GM18526 (cell line): ENCODE measurements around the gene UBE2Q2.

Source experiments
- POLR2A ChIP-seq: IDR thresholded peaks from 3 replicates; pipeline ENCODE4 v1.6.1; 2011; ENCODE audit not compliant: insufficient read length; ENCODE audit errors: extremely low read depth

The UBE2Q2 gene

GRCh38 chr15:75930866-75931265 is 87.6 kb downstream of the UBE2Q2 start:
- TF ChIP-seq POLR2A = no peak

- no peak for TF ChIP-seq POLR2A
Measured at GRCh38 chr15:75942464-75942863, 99.2 kb downstream of the UBE2Q2 start.

- TF ChIP-seq POLR2A = no peak
Measured at GRCh38 chr15:75943246-75943645, 100.0 kb downstream of the UBE2Q2 start.

GRCh38 chr15:75943713-75944215 is 100.5 kb downstream of the UBE2Q2 start:
- no peak for TF ChIP-seq POLR2A

- no peak for TF ChIP-seq POLR2A
Measured at GRCh38 chr15:75945953-75946352, 102.7 kb downstream of the UBE2Q2 start.

- no peak for TF ChIP-seq POLR2A
Measured at GRCh38 chr15:75947092-75947491, 103.8 kb downstream of the UBE2Q2 start.

GRCh38 chr15:75948761-75949296 is 105.6 kb downstream of the UBE2Q2 start:
- TF ChIP-seq POLR2A = no peak
